GM12878 (cell line): ENCODE results near the gene SPA17. TPM values are rescaled to one million over a fixed set of nuclear protein-coding genes. Genes with fewer than 3 reads are reported as not detected.

Source experiments
- ATAC-seq: fragments of 200-7000 bp; cut with Tn5 transposase; 3 replicates; pipeline ENCODE4 v1.9.1; 2020; ENCODE audit warnings: mild to moderate bottlenecking, moderate library complexity
- BruUV-seq: library from RNA; stranded (reverse); fragments of 400-500 nt; replicated peaks from 2 replicates; lab custom pipeline; 2021; lab: Mats Ljungman, UMichigan
- CTCF ChIA-PET: fragments of 300-600 bp; sonication (Branson Sonifier 250); formaldehyde crosslinking; extraction: SDS; loops from one replicate; lab custom pipeline; 2021; ENCODE audit warnings: inconsistent platforms; lab: Yijun Ruan, JAX
- POLR2A ChIA-PET: fragments of 350-600 bp; formaldehyde crosslinking; extraction: SDS; loops from one replicate; lab custom pipeline; 2021; ENCODE audit warnings: inconsistent platforms; lab: Charles Lee
- RAD21 ChIA-PET: fragments of 300-600 bp; sonication (Branson Sonifier 250); formaldehyde crosslinking; loops from one replicate; lab custom pipeline; 2023; ENCODE audit warnings: antibody characterized with exemption; ENCODE audit not compliant: unreplicated experiment; lab: Charles Lee
- SMC1A ChIA-PET: fragments of 300-600 bp; sonication (Branson Sonifier 250); formaldehyde crosslinking; loops from one replicate; lab custom pipeline; 2023; ENCODE audit not compliant: unreplicated experiment, uncharacterized antibody; lab: Charles Lee
- DNase-seq: peaks from one replicate; pipeline ENCODE4 v3.0.0-alpha.2; 2011; ENCODE audit warnings: low read depth, low spot score
- FAIRE-seq: peaks from 3 replicates; lab custom pipeline; 2011; peaks lifted over from hg19 to GRCh38; lab: Jason Lieb, UNC
- H2AFZ ChIP-seq: 2 replicates; pipeline ENCODE4 v1.6.0; 2011; ENCODE audit warnings: low read depth, low read length, control low read depth; ENCODE audit not compliant: control insufficient read depth
- H3K27ac ChIP-seq: 2 replicates; pipeline ENCODE4 v1.5.1; 2011; ENCODE audit warnings: control low read depth; ENCODE audit not compliant: control insufficient read depth, insufficient read depth
- H3K27me3 ChIP-seq, 2 experiments: replicated peaks in 1 of 2; 2 replicates each; pipeline versions ENCODE4 v1.6.0 to v1.6.1; 2011; ENCODE audit warnings: low read length in 1 of 2; ENCODE audit not compliant: control insufficient read depth in 2 of 2, insufficient read depth in 2 of 2
- H3K36me3 ChIP-seq, 2 experiments: 2 replicates each; pipeline ENCODE4 v1.5.1; 2011; ENCODE audit warnings: low read length in 1 of 2; ENCODE audit not compliant: control insufficient read depth in 2 of 2, insufficient read depth in 2 of 2
- H3K4me1 ChIP-seq: 2 replicates; pipeline ENCODE4 v1.6.1; 2011; ENCODE audit warnings: mild to moderate bottlenecking, low read length, moderate library complexity, mixed read lengths; ENCODE audit not compliant: control insufficient read depth, insufficient read depth
- H3K4me2 ChIP-seq: 2 replicates; pipeline ENCODE4 v1.6.0; 2011; ENCODE audit warnings: control low read depth; ENCODE audit not compliant: control insufficient read depth, insufficient read depth
- H3K4me3 ChIP-seq: fragments of 200-600 bp; sonication (generic); 2 replicates; pipeline ENCODE4 v1.5.1; 2016
- H3K79me2 ChIP-seq: 2 replicates; pipeline ENCODE4 v1.6.0; 2011; ENCODE audit warnings: low read length; ENCODE audit not compliant: control insufficient read depth, insufficient read depth
- H3K9ac ChIP-seq: 2 replicates; pipeline ENCODE4 v1.8.0; 2011; ENCODE audit warnings: low read length, control low read depth, mixed read lengths; ENCODE audit not compliant: control insufficient read depth, insufficient read depth
- H3K9me3 ChIP-seq: replicated peaks from 3 replicates; pipeline ENCODE4 v1.5.1; 2011; ENCODE audit warnings: mild to moderate bottlenecking, low read length; ENCODE audit not compliant: control insufficient read depth, insufficient read depth
- H4K20me1 ChIP-seq: 2 replicates; pipeline ENCODE4 v1.6.0; 2011; ENCODE audit not compliant: control insufficient read depth, insufficient read depth
- BMI1 ChIP-seq: fragments of 450-650 bp; IDR thresholded peaks from 2 replicates; pipeline ENCODE4 v1.6.1; 2016; ENCODE audit warnings: mild to moderate bottlenecking, moderate library complexity, borderline replicate concordance
- DPF2 ChIP-seq: fragments of 450-650 bp; IDR thresholded peaks from 2 replicates; pipeline ENCODE4 v1.6.1; 2017; ENCODE audit warnings: mild to moderate bottlenecking
- EGR1 ChIP-seq, 2 experiments: IDR thresholded peaks; 1 replicate in 1 of 2; 2 replicates in 1 of 2; pipeline ENCODE4 v1.6.1; 2011 to 2012; ENCODE audit warnings: low read depth in 2 of 2, low read length in 2 of 2, borderline replicate concordance in 1 of 2, mild to moderate bottlenecking in 1 of 2, moderate library complexity in 1 of 2
- ELK1 ChIP-seq: IDR thresholded peaks from 2 replicates; pipeline ENCODE4 v1.6.1; 2012; ENCODE audit warnings: low read depth, low read length, improper control_type of control experiment
- ESRRA ChIP-seq: IDR thresholded peaks from 2 replicates; pipeline ENCODE4 v1.6.1; 2012; ENCODE audit warnings: mild to moderate bottlenecking, low read length, improper control_type of control experiment
- FOXK2 ChIP-seq: fragments of 450-650 bp; IDR thresholded peaks from 2 replicates; pipeline ENCODE4 v1.6.1; 2017; ENCODE audit warnings: mild to moderate bottlenecking, moderate library complexity
- IKZF1 ChIP-seq: fragments of 450-650 bp; conservative IDR thresholded peaks from 2 replicates; pipeline ENCODE4 v1.6.1; 2017; ENCODE audit warnings: antibody characterized with exemption, mild to moderate bottlenecking
- IKZF2 ChIP-seq, 2 experiments: fragments of 450-650 bp; IDR thresholded peaks; 2 replicates each; pipeline ENCODE4 v1.6.1; 2017; ENCODE audit warnings: mild to moderate bottlenecking in 2 of 2, moderate library complexity in 2 of 2
- JUND ChIP-seq: IDR thresholded peaks from 2 replicates; pipeline ENCODE4 v1.6.1; 2012; ENCODE audit warnings: low read depth, mild to moderate bottlenecking, low read length, improper control_type of control experiment, moderate library complexity
- MTA2 ChIP-seq: fragments of 450-650 bp; IDR thresholded peaks from 2 replicates; pipeline ENCODE4 v1.6.1; 2016; ENCODE audit warnings: low read depth, mild to moderate bottlenecking, moderate library complexity
- NFYA ChIP-seq: IDR thresholded peaks from 2 replicates; pipeline ENCODE4 v1.6.1; 2011; ENCODE audit warnings: low read depth, mild to moderate bottlenecking, low read length, improper control_type of control experiment, borderline replicate concordance
- NRF1 ChIP-seq: conservative IDR thresholded peaks from 2 replicates; pipeline ENCODE4 v1.6.1; 2011; ENCODE audit warnings: mild to moderate bottlenecking, low read depth, low read length, improper control_type of control experiment
- PAX5 ChIP-seq: IDR thresholded peaks from 2 replicates; pipeline ENCODE4 v1.6.1; 2011; ENCODE audit warnings: low read depth, low read length, borderline replicate concordance
- RAD51 ChIP-seq: fragments of 450-650 bp; IDR thresholded peaks from 2 replicates; pipeline ENCODE4 v1.6.1; 2016; ENCODE audit warnings: moderate library complexity, mild to moderate bottlenecking, inconsistent platforms
- RELA ChIP-seq: fragments of 450-650 bp; IDR thresholded peaks from 2 replicates; pipeline ENCODE4 v1.8.0; 2014; ENCODE audit warnings: borderline replicate concordance; ENCODE audit not compliant: partially characterized antibody
- STAT3 ChIP-seq: IDR thresholded peaks from 2 replicates; pipeline ENCODE4 v1.6.1; 2011; ENCODE audit warnings: low read depth, low read length, improper control_type of control experiment
- TBL1XR1 ChIP-seq: IDR thresholded peaks from 2 replicates; pipeline ENCODE4 v1.6.1; 2012; ENCODE audit warnings: low read depth, low read length, improper control_type of control experiment
- USF2 ChIP-seq: IDR thresholded peaks from 2 replicates; pipeline ENCODE4 v1.6.1; 2011; ENCODE audit warnings: low read depth, low read length, improper control_type of control experiment, borderline replicate concordance
- YBX1 ChIP-seq: fragments of 450-650 bp; IDR thresholded peaks from 2 replicates; pipeline ENCODE4 v1.6.1; 2016; ENCODE audit warnings: antibody characterized with exemption
- YY1 ChIP-seq: IDR thresholded peaks from 2 replicates; pipeline ENCODE4 v1.6.1; 2011; ENCODE audit warnings: low read depth, mild to moderate bottlenecking, low read length
- ZNF24 ChIP-seq: fragments of 450-650 bp; IDR thresholded peaks from 2 replicates; pipeline ENCODE4 v1.6.1; 2017; ENCODE audit warnings: antibody characterized with exemption, mild to moderate bottlenecking
- ZSCAN29 ChIP-seq: fragments of 450-650 bp; IDR thresholded peaks from 2 replicates; pipeline ENCODE4 v1.6.1; 2017; ENCODE audit warnings: mild to moderate bottlenecking, moderate library complexity
- WGBS: methylation state at CpG from one replicate; pipeline ENCODE4 v1.1.6; 2016; ENCODE audit warnings: low lambda C conversion rate; ENCODE audit not compliant: insufficient replicate concordance, insufficient coverage; ENCODE audit errors: missing lambda C conversion rate; 5-methylcytosine and 5-hydroxymethylcytosine counted together
- in situ Hi-C: fragments of 300-500 bp; cut with MboI; formaldehyde crosslinking; loops from 9 replicates; pipeline ENCODE4 v1.14.3; 2018; ENCODE audit warnings: mixed read lengths
- intact Hi-C: fragments of 100-400 bp; cut with micrococcal nuclease; formaldehyde crosslinking; loops from one replicate; pipeline ENCODE4 v1.14.2; 2022; ENCODE audit not compliant: unreplicated experiment
- polyA plus RNA-seq, 11 experiments: library from polyadenylated mRNA; depleted of rRNA in 4 of 11; unstranded in 6 of 11; stranded (reverse) in 5 of 11; fragments of >200 nt; fragmentation: Nextera tagmentation in 4 of 11; fragmentation: Illumina TruSeq in 1 of 11; extraction: Ambion mirVana in 4 of 11; extraction: Trizol in 1 of 11; gene quantifications; 1 replicate in 1 of 11; 2 replicates in 10 of 11; pipeline versions ENCODE4 v1.2.1 to v1.2.3, GENCODE V29; 2011 to 2016; ENCODE audit warnings: inconsistent platforms in 2 of 11, missing spikeins in 2 of 11, low read depth in 1 of 11
- total RNA-seq, 4 experiments: library from RNA; depleted of rRNA in 3 of 4; stranded (reverse); fragments of >200 nt in 3 of 4; fragmentation: Illumina TruSeq in 1 of 4; extraction: Trizol in 1 of 4; gene quantifications; 2 replicates each; pipeline versions ENCODE4 v1.2.1 to v1.2.3, GENCODE V29; 2013 to 2021

SPA17 gene
- total and polyA plus RNA-seq, 10 of the 15 experiments (the other 5 are each of a cell fraction or from before 2014, with no cell fraction given) = 2.9 to 13.2 (median 8.5) TPM

GRCh38 chr11:124742555-124742954 lies 68.9 kb downstream of the SPA17 start (continued):
- TF ChIP-seq NRF1 (no peak), ZNF24 (no peak), PAX5 (no peak), YY1 (no peak)

DNA sequence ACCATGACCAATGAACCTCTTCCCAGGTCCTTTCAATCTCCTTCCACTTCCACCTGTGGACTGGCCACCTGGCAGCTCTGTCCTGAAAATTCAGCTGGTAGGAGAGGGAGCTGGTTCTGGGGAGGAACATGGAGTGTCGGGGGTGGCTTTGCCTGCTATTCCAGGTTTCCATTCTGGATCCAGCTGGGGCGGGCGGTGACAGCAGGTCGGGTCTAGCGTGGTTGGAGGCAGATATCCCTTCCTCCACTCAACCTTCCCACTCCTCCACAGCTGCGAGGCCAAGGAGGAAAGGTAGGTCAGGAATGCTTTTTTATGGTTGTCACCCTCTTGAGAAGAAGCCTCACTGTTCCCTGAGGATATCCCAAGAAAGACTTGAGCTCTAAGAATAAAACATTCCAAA lies 69.3 kb downstream of the SPA17 start:
- H3K4me1 ChIP-seq = peaks cover 14% of the 10 kb centered on the region
- RAD21 ChIA-PET = interaction anchor here (1.1 kb wide), 1 partner anchor 36 kb away, joined by 3 read pairs; no protein-coding TSS in a partner anchor
- ATAC-seq = no peak
- no peaks in the 10 kb centered on the region for H3K36me3 ChIP-seq
- SMC1A ChIA-PET = interaction anchor here (1.1 to 7.0 kb wide), 4 partner anchors 18 to 73 kb away, joined by 3 to 91 read pairs (median 20); partner anchors contain the start of gene ESAM
- CTCF ChIA-PET = interaction anchor here (1.3 to 12.2 kb wide), 5 partner anchors 18 to 98 kb away, joined by 3 to 202 read pairs (median 7); partner anchors contain the start of genes ESAM, SIAE and SPA17
- H3K4me3 ChIP-seq = no peak overlapping the region
- peaks cover 0 to 2% of the 10 kb centered on the region in 2 experiments; a peak in 1 of 4 replicates for H3K27me3 ChIP-seq
- POLR2A ChIA-PET = interaction anchor here (0.6 to 1.1 kb wide), 2 partner anchors 18 to 27 kb away, joined by 3 to 5 read pairs; no protein-coding TSS in a partner anchor
- TF ChIP-seq IKZF2 (IDR thresholded peaks at IDR 0.05) (no peak), TBL1XR1 (no peak), USF2 (no peak), DPF2 (no peak), JUND (no peak), STAT3 (no peak), ZSCAN29 (no peak), FOXK2 (no peak), BMI1 (no peak), ESRRA (no peak), ELK1 (no peak), MTA2 (no peak), NFYA (no peak), EGR1 (IDR thresholded peaks at IDR 0.05; ENCODE audit: borderline replicate concordance in 1 of 2, low read depth in 2 of 2, low read length in 2 of 2) (no peak), IKZF1 (no peak), RELA (no peak), YBX1 (no peak), RAD51 (no peak)
- intact Hi-C loops (no loop called here), in situ Hi-C loops (no loop called here)
- no peaks in the 10 kb centered on the region for H3K9me3 ChIP-seq
- BruUV-seq = no TSS peak
- no peak overlapping the region for H3K27ac ChIP-seq
- FAIRE-seq = no peak
- no peak for DNase-seq
- H3K4me2 ChIP-seq = no peak overlapping the region
- H4K20me1 ChIP-seq = no peaks in the 10 kb centered on the region
- WGBS = 55% methylated on average over 4 of the region's 6 CpGs
- H3K9ac ChIP-seq = no peak overlapping the region
- H2AFZ ChIP-seq = no peak overlapping the region
- H3K79me2 ChIP-seq = no peaks in the 10 kb centered on the region
